HepG2 (cell line): Measurements from ENCODE around the gene NKAIN4. TPM values are rescaled to one million over a fixed set of nuclear protein-coding genes. Genes with fewer than 3 reads are reported as not detected.
A peak's percentile ranks its signal among the peaks of the same experiment; 100 is the strongest.

ENCODE experiments used
- ATF1 ChIP-seq: IDR thresholded peaks from 2 replicates; pipeline ENCODE4 v1.6.1; 2016; ENCODE audit warnings: mild to moderate bottlenecking, control low read depth
- BRF2 ChIP-seq: sonication (generic); formaldehyde crosslinking; IDR thresholded peaks from 2 replicates; pipeline ENCODE4 v1.8.1; 2022; ENCODE audit warnings: mild to moderate bottlenecking, missing genetic modification reagents
- CHCHD3 ChIP-seq: sonication (generic); formaldehyde crosslinking; IDR thresholded peaks from 2 replicates; pipeline ENCODE4 v1.8.0; 2022; ENCODE audit warnings: mild to moderate bottlenecking, missing genetic modification reagents, moderate library complexity
- HNRNPK ChIP-seq: fragments of 200-400 bp; formaldehyde crosslinking; IDR thresholded peaks from 2 replicates; pipeline ENCODE4 v1.6.1; 2018; ENCODE audit warnings: low read length, low read depth, moderate library complexity, mild to moderate bottlenecking; ENCODE audit not compliant: poor library complexity, severe bottlenecking
- ISX ChIP-seq: sonication (generic); formaldehyde crosslinking; conservative IDR thresholded peaks from 2 replicates; pipeline ENCODE4 v1.5.0; 2020; ENCODE audit warnings: missing genetic modification reagents
- MIER2 ChIP-seq: IDR thresholded peaks from 2 replicates; pipeline ENCODE4 v1.6.1; 2016; ENCODE audit warnings: missing biosample characterization, missing genetic modification reagents
- NONO ChIP-seq, 2 experiments: fragments of 450-650 bp in 1 of 2; sonication (generic) in 1 of 2; formaldehyde crosslinking in 1 of 2; IDR thresholded peaks in 1 of 2; conservative IDR thresholded peaks in 1 of 2; 2 replicates each; pipeline versions ENCODE4 v1.6.1 to v1.8.0; 2017 to 2022; ENCODE audit warnings: mild to moderate bottlenecking in 1 of 2, missing genetic modification reagents in 1 of 2, moderate library complexity in 1 of 2
- RAD21 ChIP-seq: fragments of 450-650 bp; formaldehyde crosslinking; IDR thresholded peaks from 2 replicates; pipeline ENCODE4 v1.5.0; 2020; ENCODE audit warnings: mild to moderate bottlenecking
- THYN1 ChIP-seq: sonication (generic); formaldehyde crosslinking; IDR thresholded peaks from 2 replicates; pipeline ENCODE4 v1.8.1; 2023; ENCODE audit warnings: low read depth, mild to moderate bottlenecking, moderate library complexity, missing genetic modification reagents, borderline replicate concordance
- ZFAT ChIP-seq: sonication (generic); formaldehyde crosslinking; conservative IDR thresholded peaks from 2 replicates; pipeline ENCODE4 v1.8.1; 2023; ENCODE audit warnings: missing genetic modification reagents, inconsistent platforms
- ZGPAT ChIP-seq: IDR thresholded peaks from 2 replicates; pipeline ENCODE4 v1.6.1; 2016; ENCODE audit warnings: mild to moderate bottlenecking
- ZNF160 ChIP-seq: sonication (generic); formaldehyde crosslinking; IDR thresholded peaks from 2 replicates; pipeline ENCODE4 v1.8.0; 2022; ENCODE audit warnings: mild to moderate bottlenecking, inconsistent platforms, missing genetic modification reagents
- ZNF292 ChIP-seq: sonication (generic); formaldehyde crosslinking; IDR thresholded peaks from 2 replicates; pipeline ENCODE4 v1.8.1; 2022; ENCODE audit warnings: mild to moderate bottlenecking, low read depth, missing genetic modification reagents, borderline replicate concordance
- ZNF407 ChIP-seq: sonication (generic); formaldehyde crosslinking; IDR thresholded peaks from one replicate; pipeline ENCODE4 v1.5.1; 2020; ENCODE audit warnings: mild to moderate bottlenecking, missing genetic modification reagents; ENCODE audit errors: not compliant biosample characterization
- ZNF619 ChIP-seq: sonication (generic); formaldehyde crosslinking; IDR thresholded peaks from 2 replicates; pipeline ENCODE4 v1.4.0; 2020; ENCODE audit warnings: mild to moderate bottlenecking, missing genetic modification reagents
- ZNF691 ChIP-seq: sonication (generic); formaldehyde crosslinking; IDR thresholded peaks from 2 replicates; pipeline ENCODE4 v1.4.0; 2020; ENCODE audit warnings: missing genetic modification reagents, low read depth, mild to moderate bottlenecking, borderline replicate concordance
- ZNF777 ChIP-seq: sonication (generic); formaldehyde crosslinking; IDR thresholded peaks from 2 replicates; pipeline ENCODE4 v1.4.0; 2020; ENCODE audit warnings: missing genetic modification reagents
- polyA plus RNA-seq, 8 experiments: library from polyadenylated mRNA; depleted of rRNA in 3 of 8; stranded (reverse) in 7 of 8; unstranded in 1 of 8; fragments of >200 nt; fragmentation: Illumina TruSeq in 4 of 8; extraction: Trizol in 4 of 8; gene quantifications; 2 replicates each; pipeline versions ENCODE4 v1.2.1 to v1.2.3, GENCODE V29; 2011 to 2016; ENCODE audit warnings: low read depth in 4 of 8, missing spikeins in 1 of 8, mixed read lengths in 1 of 8; ENCODE audit not compliant: insufficient read depth in 1 of 8
- total RNA-seq, 5 experiments: library from RNA; depleted of rRNA; stranded (reverse); fragments of >200 nt; fragmentation: Illumina TruSeq; extraction: Trizol; gene quantifications; 2 replicates each; pipeline ENCODE4 v1.2.3, GENCODE V29; 2016; ENCODE audit warnings: low read depth in 1 of 5

Gene NKAIN4
- total and polyA plus RNA-seq, 2 of the 13 experiments (the other 11 are each of a cell fraction or from before 2014, with no cell fraction given) = not detected

- no peak for TF ChIP-seq BRF2 (CRISPR knock-in tag)
- TF ChIP-seq ZNF619 (CRISPR knock-in tag) = peak; percentile 32; the same call in 1 of the 2 replicates
- no peak for TF ChIP-seq ATF1 (CRISPR knock-in tag)
- TF ChIP-seq HNRNPK = no peak
- TF ChIP-seq ZNF292 = no peak
- no peak for TF ChIP-seq NONO (IDR thresholded peaks at IDR 0.05)
- peak; percentile 83 for TF ChIP-seq NONO (CRISPR knock-in tag; conservative IDR thresholded peaks at IDR 0.05)
- peak; percentile 43; the same call in 1 of the 2 replicates for TF ChIP-seq ZGPAT (CRISPR knock-in tag)
- no peak for TF ChIP-seq ZFAT (CRISPR knock-in tag)
- TF ChIP-seq CHCHD3 (CRISPR knock-in tag) = peak; percentile 49; the same call in 1 of the 2 replicates
- peak; percentile 55; the same call in 1 of the 2 replicates for TF ChIP-seq ZNF777 (CRISPR knock-in tag)
- TF ChIP-seq THYN1 = no peak
- TF ChIP-seq ZNF407 (CRISPR knock-in tag) = no peak
- peak; percentile 64; the same call in 1 of the 2 replicates for TF ChIP-seq ZNF160 (CRISPR knock-in tag)
- no peak; the same call in none of the 2 replicates for TF ChIP-seq ZNF691 (CRISPR knock-in tag)
- TF ChIP-seq MIER2 (CRISPR knock-in tag) = no peak
- peak; percentile 86 for TF ChIP-seq RAD21 (CRISPR knock-in tag)
- TF ChIP-seq ISX = no peak
Measured at GRCh38 chr20:63290677-63291472, 36.6 kb upstream of the NKAIN4 start (continued).
